Neural cell (in vitro differentiated cells): Measurements from ENCODE around the gene KATNIP. TPM values are rescaled to one million over a fixed set of nuclear protein-coding genes. Genes with fewer than 3 reads are reported as not detected.

Source experiments
- H2AFZ ChIP-seq: fragments of 200-600, 300-800 bp; sonication (generic), shearing (Covaris generic); 2 replicates; pipeline ENCODE4 v1.6.0; 2014; ENCODE audit warnings: low read depth, mild to moderate bottlenecking, antibody characterized with exemption, low read length, moderate library complexity
- H3F3A ChIP-seq: fragments of 200-600 bp; shearing (Covaris generic); 2 replicates; pipeline ENCODE4 v1.6.1; 2016; ENCODE audit warnings: mild to moderate bottlenecking, moderate library complexity, mixed read lengths, antibody characterized with exemption, low read length; ENCODE audit not compliant: insufficient read depth, poor library complexity, severe bottlenecking
- H3K27ac ChIP-seq: fragments of 200-600, 300-800 bp; sonication (generic), shearing (Covaris generic); 2 replicates; pipeline ENCODE4 v1.5.1; 2014; ENCODE audit warnings: mild to moderate bottlenecking, low read length, moderate library complexity
- H3K27me3 ChIP-seq: fragments of 300-800, 200-600 bp; sonication (generic), shearing (Covaris generic); 2 replicates; pipeline ENCODE4 v1.6.0; 2014; ENCODE audit warnings: mild to moderate bottlenecking, low read depth, low read length, moderate library complexity; ENCODE audit not compliant: insufficient read depth
- H3K36me3 ChIP-seq: fragments of 300-800, 200-600 bp; sonication (generic), shearing (Covaris generic); 2 replicates; pipeline ENCODE4 v1.5.1; 2014; ENCODE audit warnings: mild to moderate bottlenecking, antibody characterized with exemption, low read length, moderate library complexity; ENCODE audit not compliant: insufficient read depth
- H3K4me2 ChIP-seq: fragments of 300-800, 200-600 bp; sonication (generic), shearing (Covaris generic); 2 replicates; pipeline ENCODE4 v1.6.0; 2014; ENCODE audit warnings: mild to moderate bottlenecking, low read length
- H3K4me3 ChIP-seq: fragments of 300-800, 200-600 bp; sonication (generic), shearing (Covaris generic); 2 replicates; pipeline ENCODE4 v1.5.1; 2014; ENCODE audit warnings: mild to moderate bottlenecking, low read length, moderate library complexity
- H3K79me2 ChIP-seq: fragments of 200-600 bp; shearing (Covaris generic); replicated peaks from 2 replicates; pipeline ENCODE4 v1.6.0; 2014; ENCODE audit warnings: mild to moderate bottlenecking, low read length, moderate library complexity; ENCODE audit not compliant: insufficient read depth
- H3K9ac ChIP-seq: fragments of 300-800, 200-600 bp; sonication (generic), shearing (Covaris generic); 2 replicates; pipeline ENCODE4 v1.6.1; 2016; ENCODE audit warnings: mild to moderate bottlenecking, low read length, mixed read lengths
- H3K9me2 ChIP-seq: fragments of 200-600 bp; shearing (Covaris generic); 2 replicates; pipeline ENCODE4 v1.6.1; 2016; ENCODE audit warnings: mild to moderate bottlenecking, low read length, mixed read lengths; ENCODE audit not compliant: insufficient read depth
- H3K9me3 ChIP-seq: fragments of 200-600, 300-800 bp; sonication (generic), shearing (Covaris generic); 2 replicates; pipeline ENCODE4 v1.6.1; 2016; ENCODE audit warnings: mild to moderate bottlenecking, mixed run types, low read length, moderate library complexity, mixed read lengths
- H4K20me1 ChIP-seq: fragments of 200-600 bp; shearing (Covaris generic); 2 replicates; pipeline ENCODE4 v1.6.1; 2016; ENCODE audit warnings: mild to moderate bottlenecking, mixed run types; ENCODE audit not compliant: insufficient read depth
- EP300 ChIP-seq: fragments of 450-650 bp; conservative IDR thresholded peaks from 2 replicates; pipeline ENCODE4 v1.6.1; 2014; ENCODE audit warnings: antibody characterized with exemption, mild to moderate bottlenecking, moderate library complexity; ENCODE audit not compliant: poor library complexity, severe bottlenecking
- EZH2 ChIP-seq: fragments of 200-600, 300-800 bp; shearing (Covaris generic), sonication (generic); IDR thresholded peaks from 2 replicates; pipeline ENCODE4 v1.6.1; 2014; ENCODE audit warnings: antibody characterized with exemption, low read length, borderline replicate concordance, mild to moderate bottlenecking; ENCODE audit not compliant: insufficient read depth, poor library complexity, severe bottlenecking
- MXI1 ChIP-seq: fragments of 450-650 bp; conservative IDR thresholded peaks from 2 replicates; pipeline ENCODE4 v1.6.1; 2014; ENCODE audit warnings: antibody characterized with exemption, mild to moderate bottlenecking; ENCODE audit not compliant: poor library complexity, severe bottlenecking
- POLR2AphosphoS5 ChIP-seq: IDR thresholded peaks from 2 replicates; pipeline ENCODE4 v1.6.1; 2012
- RAD21 ChIP-seq: fragments of 450-650 bp; conservative IDR thresholded peaks from 2 replicates; pipeline ENCODE4 v1.6.1; 2014; ENCODE audit warnings: antibody characterized with exemption, mild to moderate bottlenecking, moderate library complexity
- SMC3 ChIP-seq: fragments of 450-650 bp; conservative IDR thresholded peaks from 2 replicates; pipeline ENCODE4 v1.6.1; 2014; ENCODE audit warnings: antibody characterized with exemption, mild to moderate bottlenecking, moderate library complexity; ENCODE audit not compliant: poor library complexity
- TAF1 ChIP-seq: IDR thresholded peaks from 2 replicates; pipeline ENCODE4 v1.6.1; 2012; ENCODE audit warnings: low read depth
- polyA plus RNA-seq: library from polyadenylated mRNA; depleted of rRNA; stranded (reverse); fragments of >200 nt; gene quantifications from 2 replicates; pipeline ENCODE4 v1.2.3, GENCODE V29; 2014
- TF ChIP-seq, protein P1 (sequence below): fragments of 450-650 bp; IDR thresholded peaks from 2 replicates; pipeline ENCODE4 v1.5.1; 2014; ENCODE audit warnings: antibody characterized with exemption, mild to moderate bottlenecking, moderate library complexity; ENCODE audit not compliant: poor library complexity, severe bottlenecking
- TF ChIP-seq, protein P2 (sequence below): IDR thresholded peaks from 2 replicates; pipeline ENCODE4 v1.6.1; 2012; ENCODE audit warnings: borderline replicate concordance

Gene KATNIP
- polyA plus RNA-seq, 1 donor from 2014 or later: 6.4 TPM

DNA sequence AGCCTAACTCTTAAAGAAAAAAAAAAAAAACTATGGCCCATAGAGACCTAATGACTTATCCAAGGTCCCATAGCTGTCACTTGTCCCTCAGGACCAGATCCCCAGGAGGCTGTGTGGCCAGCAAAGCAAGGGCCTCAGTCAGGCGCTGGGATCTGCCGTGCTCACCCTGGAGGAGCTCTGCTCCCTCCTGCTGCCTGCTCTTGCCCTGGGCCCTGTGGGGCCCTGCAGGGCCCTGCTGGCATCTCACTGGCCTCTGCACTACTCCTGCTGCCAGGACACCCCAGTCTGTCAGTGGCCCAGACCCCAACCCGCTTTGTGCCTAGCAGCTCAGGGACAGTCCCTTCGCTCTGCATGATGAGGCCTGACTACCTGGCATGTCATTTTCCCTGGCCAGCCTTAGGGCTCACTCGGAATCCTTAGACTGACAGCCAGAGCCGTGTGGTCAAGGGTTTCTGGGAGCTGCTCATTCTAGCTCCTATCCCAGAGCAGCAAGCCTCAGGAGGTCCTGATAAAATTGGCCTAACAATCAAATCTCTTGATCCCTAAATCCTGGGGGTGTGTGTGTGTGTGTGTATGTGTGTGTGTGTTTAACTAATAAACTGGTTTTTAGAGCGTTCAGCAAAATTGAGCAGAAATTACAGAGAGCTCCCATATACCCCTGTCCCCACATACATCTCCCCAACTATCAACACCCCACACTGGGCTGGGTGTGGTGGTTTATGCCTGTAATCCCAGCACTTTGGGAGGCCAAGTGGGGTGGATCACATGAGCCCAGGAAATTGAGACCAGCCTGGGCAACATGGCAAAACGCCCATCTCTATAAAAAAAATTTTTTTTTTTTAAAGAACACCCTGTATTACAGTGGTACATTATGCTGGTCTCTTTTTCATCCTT, 21.7 kb downstream of the KATNIP start:
- H3K9me3 ChIP-seq: no peaks in the 10 kb centered on the region
- TF ChIP-seq SMC3: no peak
- TF ChIP-seq TAF1: no peak
- no peak for TF ChIP-seq MXI1
- no peak for TF ChIP-seq RAD21
- TF ChIP-seq, protein P1, sequence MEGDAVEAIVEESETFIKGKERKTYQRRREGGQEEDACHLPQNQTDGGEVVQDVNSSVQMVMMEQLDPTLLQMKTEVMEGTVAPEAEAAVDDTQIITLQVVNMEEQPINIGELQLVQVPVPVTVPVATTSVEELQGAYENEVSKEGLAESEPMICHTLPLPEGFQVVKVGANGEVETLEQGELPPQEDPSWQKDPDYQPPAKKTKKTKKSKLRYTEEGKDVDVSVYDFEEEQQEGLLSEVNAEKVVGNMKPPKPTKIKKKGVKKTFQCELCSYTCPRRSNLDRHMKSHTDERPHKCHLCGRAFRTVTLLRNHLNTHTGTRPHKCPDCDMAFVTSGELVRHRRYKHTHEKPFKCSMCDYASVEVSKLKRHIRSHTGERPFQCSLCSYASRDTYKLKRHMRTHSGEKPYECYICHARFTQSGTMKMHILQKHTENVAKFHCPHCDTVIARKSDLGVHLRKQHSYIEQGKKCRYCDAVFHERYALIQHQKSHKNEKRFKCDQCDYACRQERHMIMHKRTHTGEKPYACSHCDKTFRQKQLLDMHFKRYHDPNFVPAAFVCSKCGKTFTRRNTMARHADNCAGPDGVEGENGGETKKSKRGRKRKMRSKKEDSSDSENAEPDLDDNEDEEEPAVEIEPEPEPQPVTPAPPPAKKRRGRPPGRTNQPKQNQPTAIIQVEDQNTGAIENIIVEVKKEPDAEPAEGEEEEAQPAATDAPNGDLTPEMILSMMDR: no peak
- TF ChIP-seq POLR2AphosphoS5: no peak
- TF ChIP-seq EZH2: no peak
- TF ChIP-seq, protein P2, sequence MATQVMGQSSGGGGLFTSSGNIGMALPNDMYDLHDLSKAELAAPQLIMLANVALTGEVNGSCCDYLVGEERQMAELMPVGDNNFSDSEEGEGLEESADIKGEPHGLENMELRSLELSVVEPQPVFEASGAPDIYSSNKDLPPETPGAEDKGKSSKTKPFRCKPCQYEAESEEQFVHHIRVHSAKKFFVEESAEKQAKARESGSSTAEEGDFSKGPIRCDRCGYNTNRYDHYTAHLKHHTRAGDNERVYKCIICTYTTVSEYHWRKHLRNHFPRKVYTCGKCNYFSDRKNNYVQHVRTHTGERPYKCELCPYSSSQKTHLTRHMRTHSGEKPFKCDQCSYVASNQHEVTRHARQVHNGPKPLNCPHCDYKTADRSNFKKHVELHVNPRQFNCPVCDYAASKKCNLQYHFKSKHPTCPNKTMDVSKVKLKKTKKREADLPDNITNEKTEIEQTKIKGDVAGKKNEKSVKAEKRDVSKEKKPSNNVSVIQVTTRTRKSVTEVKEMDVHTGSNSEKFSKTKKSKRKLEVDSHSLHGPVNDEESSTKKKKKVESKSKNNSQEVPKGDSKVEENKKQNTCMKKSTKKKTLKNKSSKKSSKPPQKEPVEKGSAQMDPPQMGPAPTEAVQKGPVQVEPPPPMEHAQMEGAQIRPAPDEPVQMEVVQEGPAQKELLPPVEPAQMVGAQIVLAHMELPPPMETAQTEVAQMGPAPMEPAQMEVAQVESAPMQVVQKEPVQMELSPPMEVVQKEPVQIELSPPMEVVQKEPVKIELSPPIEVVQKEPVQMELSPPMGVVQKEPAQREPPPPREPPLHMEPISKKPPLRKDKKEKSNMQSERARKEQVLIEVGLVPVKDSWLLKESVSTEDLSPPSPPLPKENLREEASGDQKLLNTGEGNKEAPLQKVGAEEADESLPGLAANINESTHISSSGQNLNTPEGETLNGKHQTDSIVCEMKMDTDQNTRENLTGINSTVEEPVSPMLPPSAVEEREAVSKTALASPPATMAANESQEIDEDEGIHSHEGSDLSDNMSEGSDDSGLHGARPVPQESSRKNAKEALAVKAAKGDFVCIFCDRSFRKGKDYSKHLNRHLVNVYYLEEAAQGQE: no peak
- TF ChIP-seq EP300: no peak
- H3K27me3 ChIP-seq: no peaks in the 10 kb centered on the region
- H3K4me2 ChIP-seq: no peak overlapping the region
- H3K27ac ChIP-seq: no peak overlapping the region
- H3K79me2 ChIP-seq: no peaks in the 10 kb centered on the region
- H3K9ac ChIP-seq: no peak overlapping the region
- H3F3A ChIP-seq: no peaks in the 10 kb centered on the region
- no peak overlapping the region for H2AFZ ChIP-seq
- no peaks in the 10 kb centered on the region for H3K36me3 ChIP-seq
- no peak overlapping the region for H3K4me3 ChIP-seq
- no peaks in the 10 kb centered on the region for H4K20me1 ChIP-seq
- H3K9me2 ChIP-seq: no peaks in the 10 kb centered on the region

DNA sequence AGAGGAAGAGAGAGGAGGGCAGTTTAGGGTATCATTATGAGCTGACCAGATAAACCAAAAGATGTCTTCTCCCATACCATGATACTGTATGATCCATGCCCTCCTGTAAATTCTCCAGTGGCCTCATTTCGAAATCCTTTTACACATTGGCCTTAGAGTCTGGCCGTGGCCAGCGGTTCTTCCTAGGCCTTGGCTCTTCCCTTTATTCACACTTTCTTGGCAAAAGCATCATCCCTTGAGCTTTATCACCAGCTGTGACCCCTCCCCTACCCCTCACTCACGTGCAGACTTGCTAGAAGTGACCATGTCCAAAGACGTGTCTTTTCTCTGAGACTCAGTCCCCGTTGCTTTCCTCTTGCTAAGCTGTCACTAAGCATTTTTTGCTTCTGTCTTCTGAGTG, 22.8 kb downstream of the KATNIP start:
- no peak overlapping the region for H2AFZ ChIP-seq
- TF ChIP-seq, protein P1: no peak
- TF ChIP-seq EZH2 (no peak), EP300 (no peak), POLR2AphosphoS5 (no peak), SMC3 (no peak), TAF1 (no peak), RAD21 (no peak), MXI1 (no peak)
- TF ChIP-seq, protein P2: no peak
- no peak overlapping the region for H3K4me3 ChIP-seq
- H3F3A ChIP-seq: no peaks in the 10 kb centered on the region
- no peak overlapping the region for H3K9ac ChIP-seq
- H4K20me1 ChIP-seq: no peaks in the 10 kb centered on the region
- H3K9me3 ChIP-seq: no peaks in the 10 kb centered on the region
- H3K27ac ChIP-seq: no peak overlapping the region
- H3K27me3 ChIP-seq: no peaks in the 10 kb centered on the region
- no peaks in the 10 kb centered on the region for H3K9me2 ChIP-seq
- H3K79me2 ChIP-seq: no peaks in the 10 kb centered on the region
- no peaks in the 10 kb centered on the region for H3K36me3 ChIP-seq
- no peak overlapping the region for H3K4me2 ChIP-seq
